K562 (cell line): Measurements from ENCODE around the gene LILRB3. TPM values are rescaled to one million over a fixed set of nuclear protein-coding genes. Genes with fewer than 3 reads are reported as not detected.

ENCODE experiments used
- ADNP ChIP-seq: fragments of 200-800 bp; sonication (Bioruptor generic); IDR thresholded peaks from 2 replicates; pipeline ENCODE4 v1.6.1; 2016; ENCODE audit warnings: missing genetic modification characterization, missing compliant biosample characterization
- BCOR ChIP-seq: fragments of 450-650 bp; IDR thresholded peaks from 2 replicates; pipeline ENCODE4 v1.6.1; 2016
- CHD2 ChIP-seq: IDR thresholded peaks from 2 replicates; pipeline ENCODE4 v1.6.1; 2011; ENCODE audit warnings: low read depth, low read length
- EGR1 ChIP-seq: fragments of 450-650 bp; conservative IDR thresholded peaks from 2 replicates; pipeline ENCODE4 v1.6.1; 2017; ENCODE audit warnings: mild to moderate bottlenecking
- ETV1 ChIP-seq: fragments of 450-650 bp; conservative IDR thresholded peaks from 2 replicates; pipeline ENCODE4 v1.6.1; 2016; ENCODE audit warnings: missing genetic modification characterization, control low read depth, low read depth, missing compliant biosample characterization
- GATA2 ChIP-seq: sonication (generic); formaldehyde crosslinking; IDR thresholded peaks from 2 replicates; pipeline ENCODE4 v1.4.0; 2020; ENCODE audit warnings: mild to moderate bottlenecking, missing genetic modification reagents
- GATAD2A ChIP-seq: fragments of 450-650 bp; IDR thresholded peaks from 2 replicates; pipeline ENCODE4 v1.6.1; 2017
- MEF2D ChIP-seq: conservative IDR thresholded peaks from 2 replicates; pipeline ENCODE4 v1.6.1; 2016; ENCODE audit warnings: low read depth, missing genetic modification characterization, missing compliant biosample characterization
- NR2C1 ChIP-seq, 2 experiments: fragments of 450-650 bp; IDR thresholded peaks; 2 replicates each; pipeline ENCODE4 v1.6.1; 2017; ENCODE audit warnings: mild to moderate bottlenecking in 2 of 2, antibody characterized with exemption in 1 of 2, inconsistent platforms in 1 of 2, missing compliant biosample characterization in 1 of 2, missing genetic modification characterization in 1 of 2
- SETDB1 ChIP-seq: IDR thresholded peaks from one replicate; pipeline ENCODE4 v1.6.1; 2012; ENCODE audit warnings: low read length, control low read depth, inconsistent platforms
- SMARCC2 ChIP-seq: fragments of 450-650 bp; IDR thresholded peaks from 2 replicates; pipeline ENCODE4 v1.6.1; 2017; ENCODE audit warnings: antibody characterized with exemption, moderate library complexity, mild to moderate bottlenecking, low read depth
- SRSF3 ChIP-seq: fragments of 200-400 bp; formaldehyde crosslinking; IDR thresholded peaks from 2 replicates; pipeline ENCODE4 v1.6.1; 2016; ENCODE audit warnings: mild to moderate bottlenecking, low read length, moderate library complexity; ENCODE audit not compliant: insufficient read depth
- TAF1 ChIP-seq: IDR thresholded peaks from 2 replicates; pipeline ENCODE4 v1.6.1; 2011; ENCODE audit warnings: mild to moderate bottlenecking, low read length, moderate library complexity; ENCODE audit not compliant: insufficient read depth, control insufficient read depth, severe bottlenecking; ENCODE audit errors: extremely low read depth
- TAF9B ChIP-seq: fragments of 450-650 bp; IDR thresholded peaks from 2 replicates; pipeline ENCODE4 v1.6.1; 2018; ENCODE audit warnings: mild to moderate bottlenecking; ENCODE audit not compliant: partially characterized antibody
- TSC22D4 ChIP-seq: fragments of 450-650 bp; IDR thresholded peaks from 2 replicates; pipeline ENCODE4 v1.6.1; 2016; ENCODE audit warnings: missing genetic modification characterization, missing biosample characterization, control low read depth
- ZNF174 ChIP-seq: fragments of 250-450 bp; sonication (Bioruptor Pico); IDR thresholded peaks from 2 replicates; pipeline ENCODE4 v1.4.0; 2020; ENCODE audit warnings: mild to moderate bottlenecking
- ZNF316 ChIP-seq: fragments of 450-650 bp; IDR thresholded peaks from 2 replicates; pipeline ENCODE4 v1.6.1; 2016
- ZNF395 ChIP-seq: fragments of 200-800 bp; sonication (Bioruptor generic); IDR thresholded peaks from 2 replicates; pipeline ENCODE4 v1.6.1; 2017; ENCODE audit warnings: missing genetic modification characterization, missing compliant biosample characterization
- ZNF431 ChIP-seq: sonication (generic); formaldehyde crosslinking; IDR thresholded peaks from 2 replicates; pipeline ENCODE4 v1.8.0; 2022; ENCODE audit warnings: mild to moderate bottlenecking, missing genetic modification reagents
- ZNF583 ChIP-seq: fragments of 250-450 bp; sonication (Bioruptor Pico); IDR thresholded peaks from 2 replicates; pipeline ENCODE4 v1.4.0; 2020
- ZSCAN32 ChIP-seq: fragments of 450-650 bp; formaldehyde crosslinking; IDR thresholded peaks from 2 replicates; pipeline ENCODE4 v1.4.0; 2020; ENCODE audit warnings: mild to moderate bottlenecking, moderate library complexity
- polyA plus RNA-seq, 8 experiments: library from polyadenylated mRNA; depleted of rRNA in 4 of 8; stranded (reverse) in 5 of 8; unstranded in 3 of 8; fragments of >200 nt; fragmentation: Nextera tagmentation in 2 of 8; fragmentation: Illumina TruSeq in 1 of 8; extraction: Ambion mirVana in 2 of 8; extraction: Trizol in 1 of 8; gene quantifications; 2 replicates each; pipeline versions ENCODE4 v1.2.1 to v1.2.3, GENCODE V29; 2011 to 2014; ENCODE audit warnings: inconsistent platforms in 1 of 8, missing spikeins in 1 of 8
- total RNA-seq, 7 experiments: library from RNA; depleted of rRNA in 6 of 7; stranded (reverse); fragments of >200 nt in 6 of 7; fragmentation: Illumina TruSeq in 2 of 7; extraction: Trizol in 2 of 7; gene quantifications; 2 replicates each; pipeline versions ENCODE4 v1.2.1 to v1.2.3, GENCODE V29; 2011 to 2021; ENCODE audit warnings: low replicate concordance in 1 of 7
- TF ChIP-seq, protein P1 (sequence below), 2 experiments: fragments of 450-650 bp; conservative IDR thresholded peaks; 2 replicates each; pipeline ENCODE4 v1.6.1; 2017; ENCODE audit warnings: mild to moderate bottlenecking in 2 of 2, moderate library complexity in 2 of 2
- TF ChIP-seq, protein P2 (sequence below): fragments of 450-650 bp; IDR thresholded peaks from 2 replicates; pipeline ENCODE4 v1.6.1; 2016; ENCODE audit warnings: missing biosample characterization, missing genetic modification characterization
- TF ChIP-seq, protein P3 (sequence below): fragments of 250-450 bp; sonication (Bioruptor Pico); IDR thresholded peaks from 2 replicates; pipeline ENCODE4 v1.5.0; 2021

LILRB3 gene
- total and polyA plus RNA-seq, 9 of the 15 experiments (the other 6 are each of a cell fraction or from before 2014, with no cell fraction given): 0.01 to 0.09 TPM; not detected in 7

DNA sequence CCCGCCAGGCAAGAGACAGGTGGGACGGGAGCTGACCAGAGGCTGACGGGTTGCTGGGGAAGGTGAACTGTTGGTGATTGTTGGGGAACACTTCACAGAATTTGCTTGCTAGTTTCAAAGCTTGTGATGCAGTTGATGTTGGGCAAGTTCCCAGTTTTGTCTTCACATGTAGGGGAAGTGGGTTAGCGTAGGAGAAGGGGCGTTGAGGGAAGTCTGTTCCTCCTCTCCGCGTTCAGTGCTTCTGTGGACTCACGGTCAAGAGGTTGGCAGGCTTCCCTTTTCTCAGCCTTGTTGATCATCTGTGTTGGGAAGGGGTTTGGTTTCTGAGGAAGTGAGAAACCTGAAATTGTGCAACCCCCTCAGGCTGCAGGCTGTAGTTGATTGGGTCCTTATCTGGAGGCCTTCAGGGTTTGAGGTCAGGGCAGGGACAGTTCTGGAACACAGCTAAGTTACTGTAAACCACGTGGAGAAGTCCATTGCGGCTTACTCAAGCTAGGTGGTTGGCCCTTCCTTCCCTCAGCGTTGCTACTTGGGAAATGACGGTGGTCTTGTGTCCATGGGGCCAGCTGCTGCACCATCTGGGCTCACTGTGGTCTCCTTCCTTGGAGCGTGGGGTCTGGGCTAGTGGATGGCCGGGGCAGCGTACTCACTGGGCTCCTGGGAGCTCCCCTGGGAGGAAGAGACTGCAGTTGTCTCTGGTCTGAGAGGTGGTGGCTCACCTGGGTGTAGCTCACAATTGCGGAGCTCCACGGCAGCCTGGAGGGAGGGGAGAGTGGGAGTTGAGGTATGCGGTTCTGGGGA is 14.6 kb downstream of the LILRB3 start (continued):
- TF ChIP-seq, protein P1, sequence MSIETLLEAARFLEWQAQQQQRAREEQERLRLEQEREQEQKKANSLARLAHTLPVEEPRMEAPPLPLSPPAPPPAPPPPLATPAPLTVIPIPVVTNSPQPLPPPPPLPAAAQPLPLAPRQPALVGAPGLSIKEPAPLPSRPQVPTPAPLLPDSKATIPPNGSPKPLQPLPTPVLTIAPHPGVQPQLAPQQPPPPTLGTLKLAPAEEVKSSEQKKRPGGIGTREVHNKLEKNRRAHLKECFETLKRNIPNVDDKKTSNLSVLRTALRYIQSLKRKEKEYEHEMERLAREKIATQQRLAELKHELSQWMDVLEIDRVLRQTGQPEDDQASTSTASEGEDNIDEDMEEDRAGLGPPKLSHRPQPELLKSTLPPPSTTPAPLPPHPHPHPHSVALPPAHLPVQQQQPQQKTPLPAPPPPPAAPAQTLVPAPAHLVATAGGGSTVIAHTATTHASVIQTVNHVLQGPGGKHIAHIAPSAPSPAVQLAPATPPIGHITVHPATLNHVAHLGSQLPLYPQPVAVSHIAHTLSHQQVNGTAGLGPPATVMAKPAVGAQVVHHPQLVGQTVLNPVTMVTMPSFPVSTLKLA (conservative IDR thresholded peaks at IDR 0.05): peak; percentile 96 to 98
- TF ChIP-seq CHD2 (no peak; the same call in 1 of the 2 replicates), ZNF174 (CRISPR knock-in tag) (no peak), ZNF431 (CRISPR knock-in tag) (peak; percentile 72; the same call in 1 of the 2 replicates), ADNP (tag) (no peak), ZNF395 (CRISPR knock-in tag) (peak; percentile 88; the same call in 1 of the 2 replicates), SETDB1 (no peak), TSC22D4 (tag) (no peak), EGR1 (no peak), ZNF316 (no peak), ZNF583 (peak; percentile 55; the same call in 1 of the 2 replicates), SRSF3 (no peak), TAF9B (peak; percentile 72), SMARCC2 (peak; percentile 81), ETV1 (peak; percentile 70), ZSCAN32 (CRISPR knock-in tag) (no peak), GATAD2A (no peak), NR2C1 (IDR thresholded peaks at IDR 0.05) (peak; percentile 68), NR2C1 (tag; IDR thresholded peaks at IDR 0.05) (peak; percentile 88), GATA2 (CRISPR knock-in tag) (peak; percentile 78), MEF2D (tag) (peak; percentile 87; the same call in 1 of the 2 replicates), TAF1 (no peak), BCOR (peak; percentile 72; the same call in 1 of the 2 replicates)
- TF ChIP-seq, protein P2, sequence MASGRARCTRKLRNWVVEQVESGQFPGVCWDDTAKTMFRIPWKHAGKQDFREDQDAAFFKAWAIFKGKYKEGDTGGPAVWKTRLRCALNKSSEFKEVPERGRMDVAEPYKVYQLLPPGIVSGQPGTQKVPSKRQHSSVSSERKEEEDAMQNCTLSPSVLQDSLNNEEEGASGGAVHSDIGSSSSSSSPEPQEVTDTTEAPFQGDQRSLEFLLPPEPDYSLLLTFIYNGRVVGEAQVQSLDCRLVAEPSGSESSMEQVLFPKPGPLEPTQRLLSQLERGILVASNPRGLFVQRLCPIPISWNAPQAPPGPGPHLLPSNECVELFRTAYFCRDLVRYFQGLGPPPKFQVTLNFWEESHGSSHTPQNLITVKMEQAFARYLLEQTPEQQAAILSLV: peak; percentile 90
- TF ChIP-seq, protein P3, sequence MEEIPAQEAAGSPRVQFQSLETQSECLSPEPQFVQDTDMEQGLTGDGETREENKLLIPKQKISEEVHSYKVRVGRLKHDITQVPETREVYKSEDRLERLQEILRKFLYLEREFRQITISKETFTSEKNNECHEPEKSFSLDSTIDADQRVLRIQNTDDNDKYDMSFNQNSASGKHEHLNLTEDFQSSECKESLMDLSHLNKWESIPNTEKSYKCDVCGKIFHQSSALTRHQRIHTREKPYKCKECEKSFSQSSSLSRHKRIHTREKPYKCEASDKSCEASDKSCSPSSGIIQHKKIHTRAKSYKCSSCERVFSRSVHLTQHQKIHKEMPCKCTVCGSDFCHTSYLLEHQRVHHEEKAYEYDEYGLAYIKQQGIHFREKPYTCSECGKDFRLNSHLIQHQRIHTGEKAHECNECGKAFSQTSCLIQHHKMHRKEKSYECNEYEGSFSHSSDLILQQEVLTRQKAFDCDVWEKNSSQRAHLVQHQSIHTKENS (CRISPR knock-in tag): no peak
